ENCODE data around the gene IGFL1. TPM values are rescaled to one million over a fixed set of nuclear protein-coding genes. Genes with fewer than 3 reads are reported as not detected.

IGFL1 gene
- total and polyA plus RNA-seq, 10 of the 15 experiments (the other 5 are each of a cell fraction or from before 2014, with no cell fraction given) = not detected

GRCh38 chr19:46220038-46220615, 9.4 kb upstream of the IGFL1 start:
- RAD21 ChIA-PET (ENCODE audit: unreplicated experiment) = no interaction called here
- Histone ChIP-seq H3K9ac (ENCODE audit: control insufficient read depth, insufficient read depth, low read length) (no peak overlapping the region), H3K4me1 (ENCODE audit: control insufficient read depth, insufficient read depth, low read length) (no peaks in the 10 kb centered on the region), H3K79me2 (ENCODE audit: control insufficient read depth, insufficient read depth, low read length) (no peaks in the 10 kb centered on the region), H2AFZ (ENCODE audit: control insufficient read depth, low read depth, low read length) (no peak overlapping the region), H3K27me3 (replicated peaks in 1 of 2; ENCODE audit: control insufficient read depth in 2 of 2, insufficient read depth in 2 of 2, low read length in 1 of 2) (no peaks in the 10 kb centered on the region; a peak in 2 of 4 replicates), H4K20me1 (ENCODE audit: control insufficient read depth, insufficient read depth) (no peaks in the 10 kb centered on the region), H3K36me3 (ENCODE audit: control insufficient read depth in 2 of 2, insufficient read depth in 2 of 2, low read length in 1 of 2) (no peaks in the 10 kb centered on the region), H3K27ac (ENCODE audit: control insufficient read depth, insufficient read depth) (no peak overlapping the region), H3K4me2 (ENCODE audit: control insufficient read depth, insufficient read depth) (no peak overlapping the region), H3K9me3 (replicated peaks; ENCODE audit: control insufficient read depth, insufficient read depth, low read length) (no peaks in the 10 kb centered on the region), H3K4me3 (no peak overlapping the region)
- SMC1A ChIA-PET (ENCODE audit: uncharacterized antibody, unreplicated experiment) = no interaction called here
- BruUV-seq (replicated peaks) = no TSS peak
- ATAC-seq (no peak), FAIRE-seq (no peak), DNase-seq (ENCODE audit: low read depth, low spot score) (no peak)
- POLR2A ChIA-PET = no interaction called here
- in situ Hi-C loops (cut with MboI) = no loop called here
- intact Hi-C loops (cut with micrococcal nuclease; ENCODE audit: unreplicated experiment) = no loop called here
- 18% methylated on average over 8 of the region's 8 CpGs for WGBS (ENCODE audit: insufficient coverage, insufficient replicate concordance, low lambda C conversion rate, missing lambda C conversion rate)
- CTCF ChIA-PET = no interaction called here
- TF ChIP-seq LARP7 (IDR thresholded peaks at IDR 0.05) (no peak), RB1 (IDR thresholded peaks at IDR 0.05; ENCODE audit: borderline replicate concordance) (no peak), E2F4 (IDR thresholded peaks at IDR 0.05; ENCODE audit: low read depth, low read length) (no peak), TCF3 (IDR thresholded peaks at IDR 0.05; ENCODE audit: borderline replicate concordance, insufficient read depth, low read depth, low read length) (no peak), ATF7 (IDR thresholded peaks at IDR 0.05; ENCODE audit: low read depth) (no peak), IKZF2 (IDR thresholded peaks at IDR 0.05) (no peak), ELK1 (IDR thresholded peaks at IDR 0.05; ENCODE audit: low read depth, low read length) (no peak), ETV6 (conservative IDR thresholded peaks at IDR 0.05 in 1 of 2, IDR thresholded peaks at IDR 0.05 in 1 of 2; ENCODE audit: borderline replicate concordance in 1 of 2, low read depth in 1 of 2) (no peak), CEBPB (IDR thresholded peaks at IDR 0.05; ENCODE audit: borderline replicate concordance in 1 of 2, low read depth in 2 of 2, low read length in 2 of 2) (no peak), CEBPZ (IDR thresholded peaks at IDR 0.05; ENCODE audit: low read depth, low read length) (no peak), HSF1 (IDR thresholded peaks at IDR 0.05; ENCODE audit: low read depth, low read length) (no peak), PML (IDR thresholded peaks at IDR 0.05; ENCODE audit: low read length) (no peak)
- TF ChIP-seq, protein P1, sequence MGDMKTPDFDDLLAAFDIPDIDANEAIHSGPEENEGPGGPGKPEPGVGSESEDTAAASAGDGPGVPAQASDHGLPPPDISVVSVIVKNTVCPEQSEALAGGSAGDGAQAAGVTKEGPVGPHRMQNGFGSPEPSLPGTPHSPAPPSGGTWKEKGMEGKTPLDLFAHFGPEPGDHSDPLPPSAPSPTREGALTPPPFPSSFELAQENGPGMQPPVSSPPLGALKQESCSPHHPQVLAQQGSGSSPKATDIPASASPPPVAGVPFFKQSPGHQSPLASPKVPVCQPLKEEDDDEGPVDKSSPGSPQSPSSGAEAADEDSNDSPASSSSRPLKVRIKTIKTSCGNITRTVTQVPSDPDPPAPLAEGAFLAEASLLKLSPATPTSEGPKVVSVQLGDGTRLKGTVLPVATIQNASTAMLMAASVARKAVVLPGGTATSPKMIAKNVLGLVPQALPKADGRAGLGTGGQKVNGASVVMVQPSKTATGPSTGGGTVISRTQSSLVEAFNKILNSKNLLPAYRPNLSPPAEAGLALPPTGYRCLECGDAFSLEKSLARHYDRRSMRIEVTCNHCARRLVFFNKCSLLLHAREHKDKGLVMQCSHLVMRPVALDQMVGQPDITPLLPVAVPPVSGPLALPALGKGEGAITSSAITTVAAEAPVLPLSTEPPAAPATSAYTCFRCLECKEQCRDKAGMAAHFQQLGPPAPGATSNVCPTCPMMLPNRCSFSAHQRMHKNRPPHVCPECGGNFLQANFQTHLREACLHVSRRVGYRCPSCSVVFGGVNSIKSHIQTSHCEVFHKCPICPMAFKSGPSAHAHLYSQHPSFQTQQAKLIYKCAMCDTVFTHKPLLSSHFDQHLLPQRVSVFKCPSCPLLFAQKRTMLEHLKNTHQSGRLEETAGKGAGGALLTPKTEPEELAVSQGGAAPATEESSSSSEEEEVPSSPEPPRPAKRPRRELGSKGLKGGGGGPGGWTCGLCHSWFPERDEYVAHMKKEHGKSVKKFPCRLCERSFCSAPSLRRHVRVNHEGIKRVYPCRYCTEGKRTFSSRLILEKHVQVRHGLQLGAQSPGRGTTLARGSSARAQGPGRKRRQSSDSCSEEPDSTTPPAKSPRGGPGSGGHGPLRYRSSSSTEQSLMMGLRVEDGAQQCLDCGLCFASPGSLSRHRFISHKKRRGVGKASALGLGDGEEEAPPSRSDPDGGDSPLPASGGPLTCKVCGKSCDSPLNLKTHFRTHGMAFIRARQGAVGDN (IDR thresholded peaks at IDR 0.05) = no peak

Data from GM12878 (cell line).